PC-9 (cell line): ENCODE data around the gene AGRP. TPM values are rescaled to one million over a fixed set of nuclear protein-coding genes. Genes with fewer than 3 reads are reported as not detected.

Source experiments
- BruUV-seq: library from RNA; stranded (reverse); fragments of 400-500 nt; replicated peaks from 2 replicates; lab custom pipeline; 2021; lab: Mats Ljungman, UMichigan
- CTCF ChIA-PET: fragments of 300-600 bp; sonication (Branson Sonifier 250); formaldehyde crosslinking; loops from one replicate; lab custom pipeline; 2022; ENCODE audit warnings: antibody characterized with exemption; lab: Charles Lee
- POLR2A ChIA-PET: fragments of 300-600 bp; sonication (Branson Sonifier 250); formaldehyde crosslinking; loops from one replicate; lab custom pipeline; 2022; ENCODE audit warnings: antibody characterized with exemption; ENCODE audit not compliant: unreplicated experiment; lab: Charles Lee
- DNase-seq, 2 experiments: peaks; one replicate each; pipeline versions ENCODE4 v3.0.0 to v3.0.0-alpha.2; 2015 to 2022; ENCODE audit warnings: mixed read lengths in 1 of 2
- H2AFZ ChIP-seq: fragments of 200-600 bp; sonication (generic); 2 replicates; pipeline ENCODE4 v1.8.1; 2017; ENCODE audit warnings: antibody characterized with exemption
- H3F3A ChIP-seq: fragments of 200-600 bp; sonication (generic); 2 replicates; pipeline ENCODE4 v1.8.1; 2017; ENCODE audit warnings: antibody characterized with exemption, mild to moderate bottlenecking, low read depth; ENCODE audit not compliant: insufficient read depth
- H3K27ac ChIP-seq: fragments of 200-600 bp; sonication (generic); 2 replicates; pipeline ENCODE4 v1.6.1; 2016; ENCODE audit warnings: mixed run types
- H3K27me3 ChIP-seq: fragments of 200-600 bp; sonication (generic); 2 replicates; pipeline ENCODE4 v1.6.1; 2016; ENCODE audit warnings: low read depth, mixed run types; ENCODE audit not compliant: insufficient read depth
- H3K36me3 ChIP-seq: fragments of 200-600 bp; sonication (generic); 2 replicates; pipeline ENCODE4 v1.6.1; 2016; ENCODE audit warnings: low read depth, mixed run types
- H3K4me1 ChIP-seq: fragments of 200-600 bp; sonication (generic); replicated peaks from 2 replicates; pipeline ENCODE4 v1.6.1; 2016; ENCODE audit warnings: mixed run types; ENCODE audit not compliant: insufficient read depth
- H3K4me2 ChIP-seq: fragments of 200-600 bp; sonication (generic); 2 replicates; pipeline ENCODE4 v1.6.1; 2017; ENCODE audit warnings: mixed run types
- H3K4me3 ChIP-seq: fragments of 200-600 bp; sonication (generic); 2 replicates; pipeline ENCODE4 v1.6.1; 2016; ENCODE audit warnings: mixed run types
- H3K79me2 ChIP-seq: fragments of 200-600 bp; sonication (generic); 2 replicates; pipeline ENCODE4 v1.6.1; 2017; ENCODE audit warnings: low read depth, mixed run types
- H3K9me2 ChIP-seq: fragments of 200-600 bp; sonication (generic); 2 replicates; pipeline ENCODE4 v1.8.1; 2017; ENCODE audit warnings: mild to moderate bottlenecking; ENCODE audit not compliant: insufficient read depth
- H3K9me3 ChIP-seq: fragments of 200-600 bp; sonication (generic); 2 replicates; pipeline ENCODE4 v1.8.1; 2016; ENCODE audit warnings: low read depth; ENCODE audit not compliant: insufficient read depth
- H4K20me1 ChIP-seq: fragments of 200-600 bp; sonication (generic); 2 replicates; pipeline ENCODE4 v1.8.1; 2017; ENCODE audit not compliant: insufficient read depth
- CTCF ChIP-seq: fragments of 200-600 bp; sonication (generic); conservative IDR thresholded peaks from 2 replicates; pipeline ENCODE4 v1.6.1; 2017; ENCODE audit warnings: mixed run types, antibody characterized with exemption, mild to moderate bottlenecking, moderate library complexity
- EZH2 ChIP-seq: fragments of 200-600 bp; sonication (generic); IDR thresholded peaks from 2 replicates; pipeline ENCODE4 v1.8.0; 2017; ENCODE audit warnings: antibody characterized with exemption, low read depth
- intact Hi-C: fragments of 100-400 bp; cut with micrococcal nuclease; formaldehyde crosslinking; loops from one replicate; pipeline ENCODE4 v1.10.0; 2022; ENCODE audit not compliant: unreplicated experiment
- total RNA-seq: library from RNA; stranded (reverse); gene quantifications from 2 replicates; pipeline ENCODE4 v1.2.3, GENCODE V29; 2021

The AGRP gene
- total RNA-seq, 1 experiment from 2014 or later: not detected

- BruUV-seq: no TSS peak
These were observed 3.5 kb upstream of the AGRP start for GRCh38 chr16:67486805-67487204.

GRCh38 chr16:67483731-67484525 is 581 bp upstream of the AGRP start:
- peaks cover 19% of the 10 kb centered on the region for H3K4me1 ChIP-seq
- no peak overlapping the region for H3K4me3 ChIP-seq
- H2AFZ ChIP-seq: no peak overlapping the region
- no peak overlapping the region for H3K4me2 ChIP-seq
- H3K79me2 ChIP-seq: peaks cover 24% of the 10 kb centered on the region
- 0 out of 2 replicates have a peak, but pooled peaks cover 5% of the 10 kb centered on the region for H4K20me1 ChIP-seq
- CTCF ChIA-PET: no interaction called here
- no peaks in the 10 kb centered on the region for H3K9me2 ChIP-seq
- TF ChIP-seq CTCF: no peak
- no peak for TF ChIP-seq EZH2
- H3K27me3 ChIP-seq: no peaks in the 10 kb centered on the region
- intact Hi-C loops: loop anchor here (10.0 kb wide), 1 partner anchor 81 kb away; the partner anchor contains the start of gene CTCF
- POLR2A ChIA-PET: no interaction called here
- DNase-seq: no peak
- no TSS peak for BruUV-seq
- H3K9me3 ChIP-seq: no peaks in the 10 kb centered on the region
- H3K27ac ChIP-seq: no peak overlapping the region
- no peaks in the 10 kb centered on the region for H3K36me3 ChIP-seq
- H3F3A ChIP-seq: peaks cover 8% of the 10 kb centered on the region; the same call in 1 of the 2 replicates

More at GRCh38 chr16:67486805-67487204, 3.5 kb upstream of the AGRP start:
- Histone ChIP-seq H3K27me3 (no peaks in the 10 kb centered on the region), H3K9me2 (no peaks in the 10 kb centered on the region), H3K4me2 (no peak overlapping the region), H2AFZ (no peak overlapping the region), H3K27ac (no peak overlapping the region), H3K4me1 (peaks cover 9% of the 10 kb centered on the region), H3K9me3 (no peaks in the 10 kb centered on the region), H3K4me3 (no peak overlapping the region), H3F3A (0 out of 2 replicates have a peak, but pooled peaks cover 3% of the 10 kb centered on the region), H3K36me3 (no peaks in the 10 kb centered on the region), H3K79me2 (0 out of 2 replicates have a peak, but pooled peaks cover 8% of the 10 kb centered on the region), H4K20me1 (no peaks in the 10 kb centered on the region)
- intact Hi-C loops: loop anchor here (10.0 kb wide), 1 partner anchor 78 kb away; the partner anchor contains the start of gene CTCF
- ChIA-PET CTCF (no interaction called here), POLR2A (interaction anchor here (0.7 kb wide), 1 partner anchor 172 kb away, joined by 6 read pairs; no protein-coding TSS in a partner anchor)
- no peak for TF ChIP-seq CTCF
- TF ChIP-seq EZH2: no peak
- DNase-seq: no peak

- Histone ChIP-seq H3K4me2 (peak overlapping the region; percentile 86), H3K27ac (no peak overlapping the region), H3F3A (peaks cover 8% of the 10 kb centered on the region; the same call in 1 of the 2 replicates), H3K4me1 (peaks cover 19% of the 10 kb centered on the region), H3K9me3 (no peaks in the 10 kb centered on the region), H2AFZ (no peak overlapping the region), H4K20me1 (peaks cover 5% of the 10 kb centered on the region), H3K27me3 (no peaks in the 10 kb centered on the region), H3K4me3 (no peak overlapping the region), H3K79me2 (peaks cover 37% of the 10 kb centered on the region), H3K9me2 (no peaks in the 10 kb centered on the region), H3K36me3 (no peaks in the 10 kb centered on the region)
- no TSS peak for BruUV-seq
- TF ChIP-seq EZH2 (no peak), CTCF (no peak)
- no peak for DNase-seq
- ChIA-PET CTCF (no interaction called here), POLR2A (no interaction called here)
- intact Hi-C loops: loop anchor here (10.0 kb wide), 1 partner anchor 82 kb away; the partner anchor contains the start of gene CTCF
These were observed 968 bp downstream of the AGRP start for GRCh38 chr16:67482233-67482924.
